Endothelial cell of umbilical vein (primary cell): Measurements from ENCODE around the gene SMG5. TPM values are rescaled to one million over a fixed set of nuclear protein-coding genes. Genes with fewer than 3 reads are reported as not detected.

ENCODE experiments used
- BruUV-seq: library from RNA; stranded (reverse); fragments of 400-500 nt; replicated peaks from 2 replicates; lab custom pipeline; 2021; lab: Mats Ljungman, UMichigan
- CTCF ChIA-PET: fragments of 300-600, 350-600 bp; sonication (Branson Sonifier 250); formaldehyde crosslinking; loops from one replicate; lab custom pipeline; 2021; ENCODE audit warnings: antibody characterized with exemption, inconsistent platforms; lab: Charles Lee
- POLR2A ChIA-PET: fragments of 300-600, 350-600 bp; sonication (Branson Sonifier 250); formaldehyde crosslinking; loops from one replicate; lab custom pipeline; 2021; ENCODE audit warnings: antibody characterized with exemption, inconsistent platforms; lab: Charles Lee
- DNase-seq: peaks from one replicate; pipeline ENCODE4 v3.0.0-alpha.2; 2011; ENCODE audit warnings: low read depth, low spot score
- FAIRE-seq: peaks from 2 replicates; lab custom pipeline; 2011; peaks lifted over from hg19 to GRCh38; lab: Jason Lieb, UNC
- H2AFZ ChIP-seq: 2 replicates; pipeline ENCODE4 v1.6.0; 2012; ENCODE audit warnings: low read depth, low read length, control low read depth, inconsistent platforms
- H3K27ac ChIP-seq: 2 replicates; pipeline ENCODE4 v1.5.1; 2011; ENCODE audit warnings: low read depth, mild to moderate bottlenecking, control low read depth, low read length, moderate library complexity; ENCODE audit not compliant: insufficient read depth
- H3K27me3 ChIP-seq, 2 experiments: 2 replicates each; pipeline versions ENCODE4 v1.6.0 to v1.6.1; 2011; ENCODE audit warnings: low read length in 2 of 2, mixed read lengths in 1 of 2; ENCODE audit not compliant: control insufficient read depth in 2 of 2, insufficient read depth in 2 of 2
- H3K36me3 ChIP-seq, 2 experiments: 2 replicates in 1 of 2; 3 replicates in 1 of 2; pipeline ENCODE4 v1.5.1; 2011; ENCODE audit warnings: low read length in 2 of 2, mild to moderate bottlenecking in 1 of 2, moderate library complexity in 1 of 2; ENCODE audit not compliant: control insufficient read depth in 2 of 2, insufficient read depth in 2 of 2; ENCODE audit errors: extremely low read depth in 1 of 2
- H3K4me1 ChIP-seq: 3 replicates; pipeline ENCODE4 v1.5.1; 2011; ENCODE audit warnings: mild to moderate bottlenecking, low read length; ENCODE audit not compliant: control insufficient read depth, insufficient read depth; ENCODE audit errors: extremely low read depth
- H3K4me2 ChIP-seq: 2 replicates; pipeline ENCODE4 v1.6.1; 2011; ENCODE audit warnings: low read length, control low read depth, mixed read lengths; ENCODE audit not compliant: insufficient read depth
- H3K4me3 ChIP-seq, 3 experiments: fragments of 200-600 bp in 1 of 3; sonication (generic), shearing (Covaris generic) in 1 of 3; replicated peaks in 1 of 3; 2 replicates each; pipeline ENCODE4 v1.5.1; 2011 to 2016; ENCODE audit warnings: control low read depth in 3 of 3, low read length in 3 of 3, mild to moderate bottlenecking in 2 of 3, inconsistent platforms in 1 of 3, low read depth in 1 of 3, moderate library complexity in 1 of 3; ENCODE audit not compliant: insufficient read depth in 1 of 3
- H3K79me2 ChIP-seq: 2 replicates; pipeline ENCODE4 v1.6.0; 2012; ENCODE audit warnings: low read length, inconsistent platforms; ENCODE audit not compliant: control insufficient read depth, insufficient read depth
- H3K9ac ChIP-seq: replicated peaks from 2 replicates; pipeline ENCODE3; 2011; ENCODE audit warnings: low read length, control low read depth; ENCODE audit not compliant: insufficient read depth; ENCODE audit errors: extremely low read depth
- H3K9me1 ChIP-seq: replicated peaks from 3 replicates; pipeline ENCODE4 v1.6.0; 2011; ENCODE audit warnings: mild to moderate bottlenecking, low read length; ENCODE audit not compliant: control insufficient read depth, insufficient read depth; ENCODE audit errors: extremely low read depth
- H3K9me3 ChIP-seq: replicated peaks from 2 replicates; pipeline ENCODE4 v1.5.1; 2012; ENCODE audit warnings: low read length, inconsistent platforms; ENCODE audit not compliant: control insufficient read depth, insufficient read depth
- H4K20me1 ChIP-seq: replicated peaks from 2 replicates; pipeline ENCODE3; 2011; ENCODE audit warnings: mild to moderate bottlenecking, low read length; ENCODE audit not compliant: control insufficient read depth, insufficient read depth; ENCODE audit errors: extremely low read depth
- CTCF ChIP-seq, 2 donors: IDR thresholded peaks; 1 replicate in 1 of 2; 2 replicates in 1 of 2; pipeline ENCODE4 v1.5.1; 2011; ENCODE audit warnings: low read length in 2 of 2, mild to moderate bottlenecking in 2 of 2, moderate library complexity in 2 of 2, control low read depth in 1 of 2, inconsistent platforms in 1 of 2, low read depth in 1 of 2; ENCODE audit not compliant: insufficient read depth in 1 of 2; ENCODE audit errors: extremely low read depth in 1 of 2
- EZH2 ChIP-seq: IDR thresholded peaks from 2 replicates; pipeline ENCODE4 v1.6.1; 2012; ENCODE audit warnings: borderline replicate concordance, low read depth, mild to moderate bottlenecking, moderate library complexity, low read length, inconsistent platforms; ENCODE audit not compliant: severe bottlenecking
- FOS ChIP-seq: IDR thresholded peaks from 2 replicates; pipeline ENCODE4 v1.6.1; 2011; ENCODE audit warnings: mild to moderate bottlenecking, low read length, moderate library complexity, borderline replicate concordance; ENCODE audit not compliant: insufficient read depth
- GATA2 ChIP-seq: IDR thresholded peaks from 2 replicates; pipeline ENCODE4 v1.7.0; 2011; ENCODE audit warnings: low read depth, mild to moderate bottlenecking, moderate library complexity, mixed read lengths, low read length; ENCODE audit not compliant: insufficient read length, insufficient read depth
- JUN ChIP-seq: IDR thresholded peaks from 2 replicates; pipeline ENCODE4 v1.6.1; 2011; ENCODE audit warnings: borderline replicate concordance, low read depth; ENCODE audit not compliant: insufficient read length, insufficient read depth
- MAX ChIP-seq: IDR thresholded peaks from 2 replicates; pipeline ENCODE4 v1.6.1; 2011; ENCODE audit not compliant: insufficient read depth, insufficient read length
- MYC ChIP-seq: IDR thresholded peaks from one replicate; pipeline ENCODE4 v1.6.1; 2011; ENCODE audit warnings: mild to moderate bottlenecking, low read depth, low read length
- POLR2A ChIP-seq: IDR thresholded peaks from 2 replicates; pipeline ENCODE4 v1.6.1; 2012; ENCODE audit warnings: low read depth, mild to moderate bottlenecking, control low read depth, low read length
- POLR2AphosphoS5 ChIP-seq: IDR thresholded peaks from 2 replicates; pipeline ENCODE4 v1.6.1; 2012; ENCODE audit warnings: low read depth, mild to moderate bottlenecking, control low read depth, low read length, moderate library complexity; ENCODE audit not compliant: insufficient read depth
- dilution Hi-C: fragments of 300-500 bp; cut with MboI; formaldehyde crosslinking; loops from one replicate; pipeline ENCODE4 v1.15.0; 2019; ENCODE audit warnings: low sequenced_read_pairs; ENCODE audit not compliant: extremely low pct_ligation_motif_present
- intact Hi-C: fragments of 100-400 bp; cut with micrococcal nuclease; formaldehyde crosslinking; loops from one replicate; pipeline ENCODE4 v1.10.0; 2022
- polyA plus RNA-seq, 4 experiments: library from polyadenylated mRNA; depleted of rRNA in 3 of 4; stranded (reverse) in 3 of 4; unstranded in 1 of 4; fragments of >200 nt; gene quantifications; 2 replicates each; pipeline versions ENCODE4 v1.2.1 to v1.2.3, GENCODE V29; 2011 to 2012; ENCODE audit warnings: missing spikeins in 1 of 4
- total RNA-seq: library from RNA; stranded (reverse); gene quantifications from 2 replicates; pipeline ENCODE4 v1.2.3, GENCODE V29; 2021

The SMG5 gene
- total and polyA plus RNA-seq, 2 donors (not counting 3 experiments of a cell fraction or from before 2014, with no cell fraction given) = 37.4 to 82.6 TPM

GRCh38 chr1:156204686-156205085, 77.9 kb downstream of the SMG5 start:
- Histone ChIP-seq H3K27me3 (no peaks in the 10 kb centered on the region), H3K4me1 (peaks cover 6% of the 10 kb centered on the region), H3K9ac (no peak overlapping the region), H3K4me3 (no peak overlapping the region), H4K20me1 (no peaks in the 10 kb centered on the region), H3K79me2 (peaks cover 7% of the 10 kb centered on the region), H3K9me3 (no peaks in the 10 kb centered on the region), H3K27ac (no peak overlapping the region), H3K9me1 (no peaks in the 10 kb centered on the region), H2AFZ (no peak overlapping the region), H3K4me2 (no peak overlapping the region), H3K36me3 (peaks cover 3 to 11% of the 10 kb centered on the region in 2 experiments)
- dilution Hi-C loops (no loop called here), intact Hi-C loops (no loop called here)
- CTCF ChIA-PET = interaction anchor here (1.1 kb wide), 1 partner anchor 20 kb away, joined by 5 read pairs; no protein-coding TSS in a partner anchor
- TF ChIP-seq MAX (no peak), EZH2 (no peak), GATA2 (no peak), FOS (no peak), CTCF (IDR thresholded peaks at IDR 0.05; ENCODE audit: extremely low read depth in 1 of 2, insufficient read depth in 1 of 2, low read depth in 1 of 2, low read length in 2 of 2) (no peak), POLR2A (no peak), POLR2AphosphoS5 (no peak), MYC (no peak), JUN (no peak)
- no peak for DNase-seq
- POLR2A ChIA-PET = no interaction called here
- FAIRE-seq = no peak
- BruUV-seq = no TSS peak
